K562 (cell line): Measurements from ENCODE around the gene GNAZ. TPM values are rescaled to one million over a fixed set of nuclear protein-coding genes. Genes with fewer than 3 reads are reported as not detected.

ENCODE experiments used
- C11orf30 ChIP-seq: fragments of 450-650 bp; IDR thresholded peaks from 2 replicates; pipeline ENCODE4 v1.6.1; 2016; ENCODE audit warnings: low read depth, mild to moderate bottlenecking
- E2F1 ChIP-seq: sonication (generic); formaldehyde crosslinking; IDR thresholded peaks from 2 replicates; pipeline ENCODE4 v1.8.1; 2023; ENCODE audit warnings: mild to moderate bottlenecking, missing genetic modification reagents, moderate library complexity
- GTF2F1 ChIP-seq: IDR thresholded peaks from 2 replicates; pipeline ENCODE4 v1.6.1; 2011; ENCODE audit warnings: low read depth, low read length, improper control_type of control experiment
- POLR3G ChIP-seq: IDR thresholded peaks from 2 replicates; pipeline ENCODE4 v1.6.1; 2011; ENCODE audit not compliant: insufficient read length, insufficient replicate concordance; ENCODE audit errors: extremely low read depth
- PRDM10 ChIP-seq: fragments of 450-650 bp; IDR thresholded peaks from 2 replicates; pipeline ENCODE4 v1.6.1; 2018; ENCODE audit not compliant: partially characterized antibody
- PTTG1 ChIP-seq: fragments of 450-650 bp; IDR thresholded peaks from 2 replicates; pipeline ENCODE4 v1.6.1; 2016; ENCODE audit warnings: low read depth, mild to moderate bottlenecking, missing genetic modification characterization, missing compliant biosample characterization
- REST ChIP-seq, 2 experiments: fragments of 450-650 bp; formaldehyde crosslinking in 1 of 2; IDR thresholded peaks; 2 replicates each; pipeline versions ENCODE4 v1.4.0 to v1.6.1; 2014 to 2020; ENCODE audit warnings: mild to moderate bottlenecking in 2 of 2, borderline replicate concordance in 1 of 2, low read depth in 1 of 2
- ZNF444 ChIP-seq: fragments of 250-450 bp; sonication (Bioruptor Pico); IDR thresholded peaks from 2 replicates; pipeline ENCODE4 v1.4.0; 2020; ENCODE audit warnings: mild to moderate bottlenecking, moderate library complexity
- ZNF668 ChIP-seq: fragments of 250-450 bp; sonication (Bioruptor Pico); IDR thresholded peaks from 2 replicates; pipeline ENCODE4 v1.8.0; 2022; ENCODE audit warnings: mild to moderate bottlenecking, inconsistent platforms
- polyA plus RNA-seq, 8 experiments: library from polyadenylated mRNA; depleted of rRNA in 4 of 8; stranded (reverse) in 5 of 8; unstranded in 3 of 8; fragments of >200 nt; fragmentation: Nextera tagmentation in 2 of 8; fragmentation: Illumina TruSeq in 1 of 8; extraction: Ambion mirVana in 2 of 8; extraction: Trizol in 1 of 8; gene quantifications; 2 replicates each; pipeline versions ENCODE4 v1.2.1 to v1.2.3, GENCODE V29; 2011 to 2014; ENCODE audit warnings: inconsistent platforms in 1 of 8, missing spikeins in 1 of 8
- total RNA-seq, 7 experiments: library from RNA; depleted of rRNA in 6 of 7; stranded (reverse); fragments of >200 nt in 6 of 7; fragmentation: Illumina TruSeq in 2 of 7; extraction: Trizol in 2 of 7; gene quantifications; 2 replicates each; pipeline versions ENCODE4 v1.2.1 to v1.2.3, GENCODE V29; 2011 to 2021; ENCODE audit warnings: low replicate concordance in 1 of 7

Gene GNAZ
- total and polyA plus RNA-seq, 9 of the 15 experiments (the other 6 are each of a cell fraction or from before 2014, with no cell fraction given): 0.04 to 0.22 (median 0.13) TPM; not detected in 3

GRCh38 chr22:23117891-23118646 lies 47.8 kb downstream of the GNAZ start (continued):
- TF ChIP-seq REST (IDR thresholded peaks at IDR 0.05; ENCODE audit: borderline replicate concordance) (no peak), REST (CRISPR knock-in tag; IDR thresholded peaks at IDR 0.05; ENCODE audit: low read depth) (no peak), ZNF668 (no peak), GTF2F1 (no peak), C11orf30 (no peak), POLR3G (no peak), PTTG1 (tag) (no peak), E2F1 (CRISPR knock-in tag) (peak; percentile 23; the same call in 1 of the 2 replicates), PRDM10 (no peak), ZNF444 (CRISPR knock-in tag) (no peak)
